Endothelial cell of umbilical vein (primary cell): ENCODE measurements around the gene CHCHD2. TPM values are rescaled to one million over a fixed set of nuclear protein-coding genes. Genes with fewer than 3 reads are reported as not detected.

ENCODE experiments used
- BruUV-seq: library from RNA; stranded (reverse); fragments of 400-500 nt; replicated peaks from 2 replicates; lab custom pipeline; 2021; lab: Mats Ljungman, UMichigan
- CTCF ChIA-PET: fragments of 300-600, 350-600 bp; sonication (Branson Sonifier 250); formaldehyde crosslinking; loops from one replicate; lab custom pipeline; 2021; ENCODE audit warnings: antibody characterized with exemption, inconsistent platforms; lab: Charles Lee
- POLR2A ChIA-PET: fragments of 300-600, 350-600 bp; sonication (Branson Sonifier 250); formaldehyde crosslinking; loops from one replicate; lab custom pipeline; 2021; ENCODE audit warnings: antibody characterized with exemption, inconsistent platforms; lab: Charles Lee
- DNase-seq: peaks from one replicate; pipeline ENCODE4 v3.0.0-alpha.2; 2011; ENCODE audit warnings: low read depth, low spot score
- FAIRE-seq: peaks from 2 replicates; lab custom pipeline; 2011; peaks lifted over from hg19 to GRCh38; lab: Jason Lieb, UNC
- H2AFZ ChIP-seq: 2 replicates; pipeline ENCODE4 v1.6.0; 2012; ENCODE audit warnings: low read depth, low read length, control low read depth, inconsistent platforms
- H3K27ac ChIP-seq: 2 replicates; pipeline ENCODE4 v1.5.1; 2011; ENCODE audit warnings: low read depth, mild to moderate bottlenecking, control low read depth, low read length, moderate library complexity; ENCODE audit not compliant: insufficient read depth
- H3K27me3 ChIP-seq, 2 experiments: 2 replicates each; pipeline versions ENCODE4 v1.6.0 to v1.6.1; 2011; ENCODE audit warnings: low read length in 2 of 2, mixed read lengths in 1 of 2; ENCODE audit not compliant: control insufficient read depth in 2 of 2, insufficient read depth in 2 of 2
- H3K36me3 ChIP-seq, 2 experiments: 2 replicates in 1 of 2; 3 replicates in 1 of 2; pipeline ENCODE4 v1.5.1; 2011; ENCODE audit warnings: low read length in 2 of 2, mild to moderate bottlenecking in 1 of 2, moderate library complexity in 1 of 2; ENCODE audit not compliant: control insufficient read depth in 2 of 2, insufficient read depth in 2 of 2; ENCODE audit errors: extremely low read depth in 1 of 2
- H3K4me1 ChIP-seq: 3 replicates; pipeline ENCODE4 v1.5.1; 2011; ENCODE audit warnings: mild to moderate bottlenecking, low read length; ENCODE audit not compliant: control insufficient read depth, insufficient read depth; ENCODE audit errors: extremely low read depth
- H3K4me2 ChIP-seq: 2 replicates; pipeline ENCODE4 v1.6.1; 2011; ENCODE audit warnings: low read length, control low read depth, mixed read lengths; ENCODE audit not compliant: insufficient read depth
- H3K4me3 ChIP-seq, 3 experiments: fragments of 200-600 bp in 1 of 3; sonication (generic), shearing (Covaris generic) in 1 of 3; replicated peaks in 1 of 3; 2 replicates each; pipeline ENCODE4 v1.5.1; 2011 to 2016; ENCODE audit warnings: control low read depth in 3 of 3, low read length in 3 of 3, mild to moderate bottlenecking in 2 of 3, inconsistent platforms in 1 of 3, low read depth in 1 of 3, moderate library complexity in 1 of 3; ENCODE audit not compliant: insufficient read depth in 1 of 3
- H3K79me2 ChIP-seq: 2 replicates; pipeline ENCODE4 v1.6.0; 2012; ENCODE audit warnings: low read length, inconsistent platforms; ENCODE audit not compliant: control insufficient read depth, insufficient read depth
- H3K9ac ChIP-seq: replicated peaks from 2 replicates; pipeline ENCODE3; 2011; ENCODE audit warnings: low read length, control low read depth; ENCODE audit not compliant: insufficient read depth; ENCODE audit errors: extremely low read depth
- H3K9me1 ChIP-seq: replicated peaks from 3 replicates; pipeline ENCODE4 v1.6.0; 2011; ENCODE audit warnings: mild to moderate bottlenecking, low read length; ENCODE audit not compliant: control insufficient read depth, insufficient read depth; ENCODE audit errors: extremely low read depth
- H3K9me3 ChIP-seq: replicated peaks from 2 replicates; pipeline ENCODE4 v1.5.1; 2012; ENCODE audit warnings: low read length, inconsistent platforms; ENCODE audit not compliant: control insufficient read depth, insufficient read depth
- H4K20me1 ChIP-seq: replicated peaks from 2 replicates; pipeline ENCODE3; 2011; ENCODE audit warnings: mild to moderate bottlenecking, low read length; ENCODE audit not compliant: control insufficient read depth, insufficient read depth; ENCODE audit errors: extremely low read depth
- CTCF ChIP-seq, 2 donors: IDR thresholded peaks; 1 replicate in 1 of 2; 2 replicates in 1 of 2; pipeline ENCODE4 v1.5.1; 2011; ENCODE audit warnings: low read length in 2 of 2, mild to moderate bottlenecking in 2 of 2, moderate library complexity in 2 of 2, control low read depth in 1 of 2, inconsistent platforms in 1 of 2, low read depth in 1 of 2; ENCODE audit not compliant: insufficient read depth in 1 of 2; ENCODE audit errors: extremely low read depth in 1 of 2
- EZH2 ChIP-seq: IDR thresholded peaks from 2 replicates; pipeline ENCODE4 v1.6.1; 2012; ENCODE audit warnings: borderline replicate concordance, low read depth, mild to moderate bottlenecking, moderate library complexity, low read length, inconsistent platforms; ENCODE audit not compliant: severe bottlenecking
- FOS ChIP-seq: IDR thresholded peaks from 2 replicates; pipeline ENCODE4 v1.6.1; 2011; ENCODE audit warnings: mild to moderate bottlenecking, low read length, moderate library complexity, borderline replicate concordance; ENCODE audit not compliant: insufficient read depth
- GATA2 ChIP-seq: IDR thresholded peaks from 2 replicates; pipeline ENCODE4 v1.7.0; 2011; ENCODE audit warnings: low read depth, mild to moderate bottlenecking, moderate library complexity, mixed read lengths, low read length; ENCODE audit not compliant: insufficient read length, insufficient read depth
- JUN ChIP-seq: IDR thresholded peaks from 2 replicates; pipeline ENCODE4 v1.6.1; 2011; ENCODE audit warnings: borderline replicate concordance, low read depth; ENCODE audit not compliant: insufficient read length, insufficient read depth
- MAX ChIP-seq: IDR thresholded peaks from 2 replicates; pipeline ENCODE4 v1.6.1; 2011; ENCODE audit not compliant: insufficient read depth, insufficient read length
- MYC ChIP-seq: IDR thresholded peaks from one replicate; pipeline ENCODE4 v1.6.1; 2011; ENCODE audit warnings: mild to moderate bottlenecking, low read depth, low read length
- POLR2A ChIP-seq: IDR thresholded peaks from 2 replicates; pipeline ENCODE4 v1.6.1; 2012; ENCODE audit warnings: low read depth, mild to moderate bottlenecking, control low read depth, low read length
- POLR2AphosphoS5 ChIP-seq: IDR thresholded peaks from 2 replicates; pipeline ENCODE4 v1.6.1; 2012; ENCODE audit warnings: low read depth, mild to moderate bottlenecking, control low read depth, low read length, moderate library complexity; ENCODE audit not compliant: insufficient read depth
- dilution Hi-C: fragments of 300-500 bp; cut with MboI; formaldehyde crosslinking; loops from one replicate; pipeline ENCODE4 v1.15.0; 2019; ENCODE audit warnings: low sequenced_read_pairs; ENCODE audit not compliant: extremely low pct_ligation_motif_present
- intact Hi-C: fragments of 100-400 bp; cut with micrococcal nuclease; formaldehyde crosslinking; loops from one replicate; pipeline ENCODE4 v1.10.0; 2022
- polyA plus RNA-seq, 4 experiments: library from polyadenylated mRNA; depleted of rRNA in 3 of 4; stranded (reverse) in 3 of 4; unstranded in 1 of 4; fragments of >200 nt; gene quantifications; 2 replicates each; pipeline versions ENCODE4 v1.2.1 to v1.2.3, GENCODE V29; 2011 to 2012; ENCODE audit warnings: missing spikeins in 1 of 4
- total RNA-seq: library from RNA; stranded (reverse); gene quantifications from 2 replicates; pipeline ENCODE4 v1.2.3, GENCODE V29; 2021

Gene CHCHD2
- total and polyA plus RNA-seq, 2 donors (not counting 3 experiments of a cell fraction or from before 2014, with no cell fraction given) = 368 to 616 TPM

- Histone ChIP-seq H3K4me1 (peaks cover 31% of the 10 kb centered on the region), H3K4me3 (peak overlapping the region in 1 of 3 experiments; percentile 13), H3K9ac (no peak overlapping the region), H3K4me2 (peak overlapping the region; percentile 100), H3K9me3 (no peaks in the 10 kb centered on the region), H3K27ac (no peak overlapping the region), H3K36me3 (peaks cover 10 to 22% of the 10 kb centered on the region in 2 experiments), H3K9me1 (no peaks in the 10 kb centered on the region), H2AFZ (no peak overlapping the region), H3K79me2 (peaks cover 65% of the 10 kb centered on the region), H4K20me1 (no peaks in the 10 kb centered on the region), H3K27me3 (no peaks in the 10 kb centered on the region)
- ChIA-PET CTCF (interaction anchor here (1.0 to 1.1 kb wide), 2 partner anchors 8 to 21 kb away, joined by 3 to 4 read pairs; no protein-coding TSS in a partner anchor), POLR2A (no interaction called here)
- FAIRE-seq (no peak), DNase-seq (no peak)
- dilution Hi-C loops = no loop called here
- no TSS peak for BruUV-seq
- intact Hi-C loops = loop anchor here (5.0 kb wide), 1 partner anchor 687 kb away; the partner anchor contains the start of gene LANCL2
- no peak for TF ChIP-seq FOS
- TF ChIP-seq POLR2AphosphoS5 = no peak
- no peak for TF ChIP-seq MYC
- no peak for TF ChIP-seq JUN
- no peak for TF ChIP-seq POLR2A
- TF ChIP-seq GATA2 = no peak
- TF ChIP-seq MAX = no peak
- no peak for TF ChIP-seq CTCF (IDR thresholded peaks at IDR 0.05; ENCODE audit: extremely low read depth in 1 of 2, insufficient read depth in 1 of 2, low read depth in 1 of 2, low read length in 2 of 2)
- no peak for TF ChIP-seq EZH2
These were observed 52.3 kb downstream of the CHCHD2 start for GRCh38 chr7:56053993-56054392.
